Caki2 (cell line): ENCODE measurements around the gene ADGRG1. TPM values are rescaled to one million over a fixed set of nuclear protein-coding genes. Genes with fewer than 3 reads are reported as not detected.
"Not testable (repeated sequence)": the region's sequence is repeated elsewhere in the genome, so short reads cannot be mapped to it uniquely, and the experiment has no call there.

Experiments
- DNase-seq: peaks from one replicate; pipeline ENCODE4 v3.0.0-alpha.2; 2015; ENCODE audit warnings: low read depth
- in situ Hi-C: cut with HindIII; loops from 2 replicates; pipeline ENCODE4 v1.10.0; 2016; ENCODE audit warnings: low sequenced_read_pairs, low pct_unique_long_range_greater_than_20kb, mixed read lengths
- total RNA-seq: library from RNA; depleted of rRNA; stranded (reverse); fragments of >200 nt; shearing (Covaris generic); gene quantifications from 2 replicates; pipeline ENCODE4 v1.2.3, GENCODE V29; 2014; ENCODE audit warnings: low replicate concordance

Gene ADGRG1
- total RNA-seq, 1 experiment from 2014 or later: 32.2 TPM

GRCh38 chr16:57700781-57701551 is 72.5 kb downstream of the ADGRG1 start:
- no peak for DNase-seq
- in situ Hi-C loops: no loop called here

GRCh38 chr16:57701759-57702371 is 73.4 kb downstream of the ADGRG1 start:
- in situ Hi-C loops: no loop called here
- no peak for DNase-seq

- DNase-seq: no peak
- in situ Hi-C loops: no loop called here
These were observed 75.1 kb downstream of the ADGRG1 start for GRCh38 chr16:57703416-57704010.

DNA sequence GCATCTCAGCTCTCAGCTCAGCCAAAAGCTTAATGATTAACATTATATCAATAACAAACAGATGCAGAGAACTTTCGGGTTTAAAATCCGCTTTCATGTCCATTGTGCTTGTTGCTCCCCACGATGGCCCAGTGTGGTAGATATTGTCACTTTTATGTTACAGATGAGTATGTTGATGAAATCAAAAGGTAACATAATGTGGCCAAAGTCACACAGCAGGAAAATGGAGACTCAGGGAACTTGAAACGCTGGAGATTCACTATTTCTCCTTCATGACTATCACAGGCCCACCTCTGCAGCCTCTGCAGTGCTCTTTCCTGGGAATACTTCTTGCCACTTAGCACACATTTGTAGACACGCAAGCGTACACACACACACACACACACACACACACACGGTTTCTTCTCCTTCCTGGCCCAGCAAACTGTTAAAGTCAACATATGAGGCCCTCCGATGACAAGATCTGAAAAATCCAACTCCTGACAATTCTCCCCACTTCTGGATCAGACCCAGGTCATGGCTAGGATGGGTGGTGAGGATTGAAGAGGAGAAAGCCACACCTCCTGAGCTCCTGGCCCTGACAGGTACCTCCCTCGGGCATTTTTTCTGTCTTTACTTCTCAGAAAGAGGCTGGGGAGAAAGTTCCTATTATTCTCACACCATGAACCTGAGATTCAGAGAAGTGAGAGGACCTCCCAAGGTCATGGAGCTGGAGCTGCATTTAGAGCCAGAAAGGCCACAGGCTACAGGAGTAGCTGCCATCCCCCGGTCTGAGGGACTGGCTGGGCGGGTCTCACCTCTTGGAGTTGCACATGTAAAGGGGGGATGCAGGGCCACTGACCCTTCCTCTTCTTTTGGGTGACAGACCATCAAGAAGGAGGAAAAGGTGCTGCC is 75.8 kb downstream of the ADGRG1 start:
- DNase-seq: no peak

DNA sequence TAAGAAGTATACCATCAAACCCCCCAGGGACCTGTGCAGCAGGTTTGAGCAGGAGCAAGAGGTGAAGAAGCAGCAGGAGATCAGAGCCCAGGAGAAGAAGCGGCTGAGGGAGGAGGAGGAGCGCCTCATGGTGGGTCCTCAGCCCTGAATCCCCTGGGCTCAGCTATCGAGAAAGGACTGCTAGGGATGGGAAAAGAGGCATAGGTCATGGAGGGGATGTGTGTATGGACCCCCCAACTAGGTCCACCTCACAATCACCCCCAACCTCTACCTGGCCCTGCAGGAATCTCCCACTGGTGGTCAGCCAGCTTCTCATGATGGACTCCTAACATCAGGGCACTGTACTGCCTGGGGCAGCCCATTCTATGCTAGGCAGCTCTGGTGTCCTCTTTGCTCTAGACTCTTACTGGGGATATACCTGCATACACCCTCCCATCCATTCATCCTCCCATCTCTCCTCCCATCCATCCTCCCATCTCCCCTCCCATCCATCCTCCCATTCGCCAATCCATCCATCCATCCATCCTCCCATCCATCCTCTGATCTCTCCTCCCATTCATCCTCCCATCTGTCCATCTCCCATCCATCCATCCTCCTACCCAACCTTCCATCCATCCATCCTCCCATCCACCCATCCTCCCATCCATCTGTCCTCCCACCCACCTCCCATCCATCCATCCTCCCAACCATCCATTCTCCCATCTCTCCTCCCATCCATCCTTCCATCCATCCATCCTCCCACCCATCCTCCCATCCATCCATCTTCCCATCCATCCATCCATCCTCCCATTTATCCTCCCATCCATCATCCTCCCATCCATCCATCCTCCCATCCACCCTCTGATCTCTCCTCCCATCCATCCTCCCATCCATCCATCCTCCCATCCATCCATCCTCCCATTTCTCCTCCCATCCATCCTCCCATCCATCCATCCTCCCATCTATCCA is 76.7 kb downstream of the ADGRG1 start:
- in situ Hi-C loops: no loop called here
- no peak for DNase-seq

More for the DNA sequence above, 75.8 kb downstream of the ADGRG1 start:
- in situ Hi-C loops: no loop called here

GRCh38 chr16:57706717-57707116 is 78.3 kb downstream of the ADGRG1 start:
- no peak for DNase-seq
- in situ Hi-C loops: no loop called here

GRCh38 chr16:57707331-57707730 is 78.9 kb downstream of the ADGRG1 start:
- in situ Hi-C loops: no loop called here
- no peak for DNase-seq

DNA sequence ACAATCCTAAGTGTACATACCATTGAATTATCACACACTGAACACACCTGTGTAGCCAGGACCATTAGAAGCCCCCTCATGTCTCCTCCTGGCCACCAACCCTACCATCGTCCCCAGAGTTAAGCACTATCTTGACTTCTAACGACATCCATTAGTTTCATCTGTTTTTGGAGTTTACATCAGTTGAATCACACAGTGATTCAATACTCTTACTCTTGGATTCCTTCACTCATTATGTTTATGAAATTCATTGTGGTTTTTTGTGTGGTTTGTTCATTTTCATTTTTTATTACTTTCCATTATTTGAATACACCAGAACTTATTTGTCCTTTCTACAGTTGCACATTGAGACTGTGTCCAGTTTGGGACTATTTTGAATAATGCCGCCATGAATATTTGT is 79.7 kb downstream of the ADGRG1 start:
- DNase-seq: no peak
- in situ Hi-C loops: no loop called here

- in situ Hi-C loops: no loop called here
These were observed 81.2 kb downstream of the ADGRG1 start for GRCh38 chr16:57709663-57710062.

GRCh38 chr16:57711346-57711745 is 82.9 kb downstream of the ADGRG1 start:
- no peak for DNase-seq
- in situ Hi-C loops: no loop called here

More at GRCh38 chr16:57709663-57710062, 81.2 kb downstream of the ADGRG1 start:
- DNase-seq: no peak

GRCh38 chr16:57711993-57712392 is 83.6 kb downstream of the ADGRG1 start:
- no peak for DNase-seq
- in situ Hi-C loops: no loop called here

- DNase-seq, in situ Hi-C loops: not testable (repeated sequence)
These were observed 84.1 kb downstream of the ADGRG1 start for GRCh38 chr16:57712569-57712968.

DNA sequence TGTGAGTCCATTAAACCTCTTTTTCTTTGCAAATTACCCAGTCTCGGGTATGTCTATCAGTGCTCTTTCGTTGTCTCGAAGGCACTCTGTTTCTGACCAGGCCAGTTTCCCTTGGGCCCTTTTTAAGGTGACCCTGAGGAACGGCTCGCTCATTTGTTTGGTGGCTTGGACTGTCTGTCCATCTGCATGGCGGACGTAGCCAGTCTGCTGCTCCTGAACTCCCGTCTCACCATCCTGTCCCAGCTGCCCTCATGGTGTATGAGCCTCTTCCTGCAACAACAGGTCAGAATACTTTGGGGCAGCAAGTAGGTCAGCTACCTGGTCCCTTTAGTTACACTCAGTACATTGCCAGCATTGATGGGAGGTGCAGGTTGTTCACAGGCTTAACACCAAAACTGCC is 85.2 kb downstream of the ADGRG1 start:
- DNase-seq: no peak
- in situ Hi-C loops: no loop called here

GRCh38 chr16:57714047-57714446 is 85.6 kb downstream of the ADGRG1 start:
- DNase-seq: no peak
- in situ Hi-C loops: no loop called here
